RWPE2 (cell line): ENCODE measurements around the gene ACOX1.
A peak's percentile ranks its signal among the peaks of the same experiment; 100 is the strongest.

Experiments used
- ATAC-seq: fragments of 200-7000 bp; cut with Tn5 transposase; 3 replicates; pipeline ENCODE4 v1.9.1; 2021; ENCODE audit warnings: low read depth
- DNase-seq: peaks from one replicate; pipeline ENCODE4 v3.0.0-alpha.2; 2020; ENCODE audit warnings: low spot score
- H3K27ac ChIP-seq: fragments of 450-650 bp; 2 replicates; pipeline ENCODE4 v1.5.1; 2017; ENCODE audit warnings: mild to moderate bottlenecking; ENCODE audit not compliant: poor library complexity, severe bottlenecking
- H3K27me3 ChIP-seq: fragments of 250-450 bp; sonication (Bioruptor Pico); 2 replicates; pipeline ENCODE4 v1.5.1; 2021; ENCODE audit warnings: mild to moderate bottlenecking, moderate library complexity; ENCODE audit not compliant: insufficient read depth, poor library complexity, severe bottlenecking
- H3K36me3 ChIP-seq: fragments of 250-450 bp; sonication (Bioruptor Pico); 2 replicates; pipeline ENCODE4 v1.5.1; 2020; ENCODE audit warnings: low read depth, mild to moderate bottlenecking, moderate library complexity
- H3K4me1 ChIP-seq: fragments of 250-450 bp; sonication (Bioruptor Pico); 2 replicates; pipeline ENCODE4 v1.5.1; 2021; ENCODE audit warnings: mild to moderate bottlenecking, moderate library complexity; ENCODE audit not compliant: insufficient read depth, poor library complexity, severe bottlenecking
- H3K4me3 ChIP-seq: fragments of 250-450 bp; sonication (Bioruptor Pico); 2 replicates; pipeline ENCODE4 v1.5.1; 2021; ENCODE audit warnings: mild to moderate bottlenecking, moderate library complexity; ENCODE audit not compliant: severe bottlenecking
- H3K9me3 ChIP-seq: fragments of 250-450 bp; sonication (Bioruptor Pico); 2 replicates; pipeline ENCODE4 v1.5.1; 2021; ENCODE audit warnings: mild to moderate bottlenecking, moderate library complexity; ENCODE audit not compliant: severe bottlenecking
- TF ChIP-seq, protein P1 (sequence below): fragments of 450-650 bp; IDR thresholded peaks from one replicate; pipeline ENCODE4 v1.5.1; 2017; ENCODE audit warnings: mild to moderate bottlenecking, moderate library complexity; ENCODE audit not compliant: poor library complexity, severe bottlenecking

The ACOX1 gene

DNA sequence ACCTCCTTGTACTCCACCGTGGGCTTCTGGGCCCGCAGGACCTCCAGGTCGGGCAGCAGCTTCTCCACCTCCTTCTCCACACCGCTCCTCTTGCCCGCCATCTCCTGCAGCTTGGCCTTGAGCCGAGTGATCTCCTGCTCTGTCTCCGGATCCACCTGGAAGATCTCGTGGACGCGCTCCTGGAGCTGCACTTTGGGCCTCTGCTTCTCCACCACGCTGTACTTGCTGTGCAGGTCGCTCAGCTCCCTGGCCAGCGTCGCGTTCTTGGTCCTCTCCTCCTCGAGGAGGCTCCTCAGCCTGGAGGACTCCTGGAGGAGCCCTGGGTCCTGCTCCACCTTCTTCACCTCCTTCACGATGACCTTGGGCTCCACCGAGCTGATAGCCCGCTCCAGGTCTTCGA lies 30.5 kb upstream of the ACOX1 start:
- TF ChIP-seq, protein P1, sequence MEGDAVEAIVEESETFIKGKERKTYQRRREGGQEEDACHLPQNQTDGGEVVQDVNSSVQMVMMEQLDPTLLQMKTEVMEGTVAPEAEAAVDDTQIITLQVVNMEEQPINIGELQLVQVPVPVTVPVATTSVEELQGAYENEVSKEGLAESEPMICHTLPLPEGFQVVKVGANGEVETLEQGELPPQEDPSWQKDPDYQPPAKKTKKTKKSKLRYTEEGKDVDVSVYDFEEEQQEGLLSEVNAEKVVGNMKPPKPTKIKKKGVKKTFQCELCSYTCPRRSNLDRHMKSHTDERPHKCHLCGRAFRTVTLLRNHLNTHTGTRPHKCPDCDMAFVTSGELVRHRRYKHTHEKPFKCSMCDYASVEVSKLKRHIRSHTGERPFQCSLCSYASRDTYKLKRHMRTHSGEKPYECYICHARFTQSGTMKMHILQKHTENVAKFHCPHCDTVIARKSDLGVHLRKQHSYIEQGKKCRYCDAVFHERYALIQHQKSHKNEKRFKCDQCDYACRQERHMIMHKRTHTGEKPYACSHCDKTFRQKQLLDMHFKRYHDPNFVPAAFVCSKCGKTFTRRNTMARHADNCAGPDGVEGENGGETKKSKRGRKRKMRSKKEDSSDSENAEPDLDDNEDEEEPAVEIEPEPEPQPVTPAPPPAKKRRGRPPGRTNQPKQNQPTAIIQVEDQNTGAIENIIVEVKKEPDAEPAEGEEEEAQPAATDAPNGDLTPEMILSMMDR: no peak
- H3K4me3 ChIP-seq: no peak overlapping the region
- ATAC-seq (no peak), DNase-seq (no peak)
- H3K4me1 ChIP-seq: no peaks in the 10 kb centered on the region
- no peak overlapping the region for H3K27ac ChIP-seq
- H3K9me3 ChIP-seq: no peaks in the 10 kb centered on the region
- peaks cover 16% of the 10 kb centered on the region for H3K36me3 ChIP-seq
- H3K27me3 ChIP-seq: no peaks in the 10 kb centered on the region

DNA sequence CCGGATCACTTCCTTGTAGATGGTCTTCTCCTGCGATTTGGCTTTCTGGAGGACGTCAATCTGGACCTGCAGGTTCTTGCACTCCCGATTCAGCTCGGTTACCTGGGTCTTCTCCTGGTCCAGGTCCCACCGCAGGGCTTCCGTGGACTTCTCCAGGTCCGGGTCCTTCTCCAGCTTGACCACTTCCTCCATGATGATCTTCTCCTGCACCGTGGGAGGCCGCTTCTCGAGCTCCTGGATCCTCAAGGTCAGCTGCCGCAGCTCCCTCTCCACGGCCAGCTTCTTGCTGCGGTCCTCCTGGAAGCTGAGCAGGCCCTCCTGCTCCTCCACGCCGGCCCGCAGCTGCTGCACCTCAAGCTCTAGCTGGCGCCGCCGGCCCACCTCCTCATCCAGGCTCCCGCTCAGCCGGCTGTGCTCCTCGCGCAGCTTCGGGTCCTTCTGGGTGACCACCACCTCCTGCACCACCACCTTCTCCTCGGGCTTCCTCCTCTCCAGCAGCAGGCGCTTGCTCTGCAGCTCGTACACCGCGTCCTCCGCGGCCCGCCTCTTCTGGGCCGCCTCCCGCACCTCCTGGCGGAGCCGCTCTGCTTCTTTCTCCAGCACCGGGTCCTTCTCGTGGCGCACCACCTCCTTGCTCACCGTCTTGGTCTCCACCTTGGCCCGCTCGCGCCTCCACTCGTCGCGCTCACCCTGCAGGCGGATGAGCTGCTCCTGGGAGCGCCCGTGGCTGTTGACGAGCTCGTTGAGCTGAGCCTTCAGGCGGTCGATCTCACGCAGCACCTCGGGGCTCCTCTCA lies 29.9 kb upstream of the ACOX1 start:
- no peaks in the 10 kb centered on the region for H3K9me3 ChIP-seq
- peak; percentile 64 for DNase-seq
- no peaks in the 10 kb centered on the region for H3K27me3 ChIP-seq
- no peaks in the 10 kb centered on the region for H3K4me1 ChIP-seq
- ATAC-seq: no peak
- no peak overlapping the region for H3K4me3 ChIP-seq
- TF ChIP-seq, protein P1: no peak
- H3K36me3 ChIP-seq: peaks cover 9% of the 10 kb centered on the region
- no peak overlapping the region for H3K27ac ChIP-seq

DNA sequence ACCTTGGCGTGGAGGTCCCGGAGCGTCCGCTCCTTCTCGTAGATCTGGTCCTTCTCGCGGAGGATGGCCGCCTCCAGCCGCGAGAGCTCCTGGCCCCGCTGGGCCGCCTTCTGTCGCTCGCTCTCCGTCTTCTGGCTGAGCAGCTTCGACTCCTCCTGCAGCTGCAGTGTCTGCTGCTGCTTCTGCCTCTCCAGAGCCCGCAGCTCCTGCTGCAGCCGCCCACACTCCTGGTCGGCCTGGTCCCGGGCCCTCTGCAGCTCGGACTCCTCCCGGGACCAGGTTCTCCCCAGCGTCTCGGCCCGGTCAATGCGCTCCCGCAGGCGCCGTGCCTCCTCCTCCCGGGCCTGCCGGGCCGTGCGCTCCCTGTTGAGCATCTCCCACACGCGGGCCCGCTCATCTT lies 29.2 kb upstream of the ACOX1 start:
- Histone ChIP-seq H3K36me3 (peaks cover 8% of the 10 kb centered on the region; the same call in 1 of the 2 replicates), H3K9me3 (no peaks in the 10 kb centered on the region), H3K27ac (no peak overlapping the region), H3K4me1 (no peaks in the 10 kb centered on the region), H3K27me3 (no peaks in the 10 kb centered on the region), H3K4me3 (no peak overlapping the region)
- TF ChIP-seq, protein P1: no peak
- DNase-seq (no peak), ATAC-seq (no peak)

DNA sequence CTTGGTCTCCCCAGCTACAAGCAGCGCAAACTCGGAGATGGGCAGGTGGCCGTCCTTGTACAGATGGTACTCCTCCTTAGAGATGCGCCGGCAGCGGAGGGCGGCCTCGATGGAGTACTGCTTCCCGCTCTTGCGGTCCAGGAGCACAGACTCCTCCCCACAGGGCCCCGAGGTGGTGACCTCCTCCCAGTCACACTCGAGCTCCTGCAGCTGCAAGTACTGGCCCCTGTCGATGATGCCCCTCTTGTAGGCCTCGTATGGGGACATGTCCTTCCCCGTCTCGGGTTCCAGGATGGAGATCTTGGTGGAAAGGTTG lies 28.8 kb upstream of the ACOX1 start:
- H3K4me3 ChIP-seq: no peak overlapping the region
- ATAC-seq: no peak
- peaks cover 8% of the 10 kb centered on the region; the same call in 1 of the 2 replicates for H3K36me3 ChIP-seq
- TF ChIP-seq, protein P1: no peak
- no peak overlapping the region for H3K27ac ChIP-seq
- H3K4me1 ChIP-seq: no peaks in the 10 kb centered on the region
- DNase-seq: no peak
- H3K27me3 ChIP-seq: no peaks in the 10 kb centered on the region
- no peaks in the 10 kb centered on the region for H3K9me3 ChIP-seq

DNA sequence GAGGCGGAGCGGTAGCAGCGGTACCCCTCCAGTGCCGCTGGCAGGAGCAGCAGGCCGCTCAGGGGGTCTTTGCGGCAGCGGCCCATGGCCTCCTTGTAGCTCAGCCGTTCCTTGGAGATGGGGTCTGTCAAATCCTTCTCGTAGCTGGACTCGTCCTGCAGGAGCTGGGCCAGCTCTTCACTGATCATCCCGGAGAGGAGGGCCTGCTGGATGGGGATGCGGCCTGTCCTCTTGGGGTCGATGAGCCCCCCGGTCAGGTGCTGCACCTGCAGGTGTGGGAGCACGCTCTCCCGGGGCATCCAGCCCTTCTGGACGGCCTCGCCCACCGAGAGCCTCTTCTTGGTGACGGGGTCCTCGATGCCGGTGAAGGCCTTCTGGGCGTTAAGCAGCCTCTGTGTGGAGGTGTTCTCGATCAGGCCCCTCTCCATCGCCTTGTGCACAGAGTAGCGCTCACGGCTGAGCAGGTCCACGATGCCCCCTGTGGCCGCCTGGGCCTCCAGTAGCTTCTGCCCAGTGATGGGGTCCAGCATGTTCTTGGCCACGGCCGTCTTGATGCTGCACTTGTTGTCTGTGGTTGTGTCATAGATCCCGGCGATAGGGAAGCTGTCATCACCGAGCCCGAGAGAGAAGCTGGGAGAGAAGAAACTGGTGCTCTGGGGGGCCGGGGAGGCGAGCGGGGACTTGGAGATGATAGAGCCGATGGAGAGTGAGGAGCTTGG lies 28.3 kb upstream of the ACOX1 start:
- H3K9me3 ChIP-seq: no peaks in the 10 kb centered on the region
- no peaks in the 10 kb centered on the region for H3K4me1 ChIP-seq
- peaks cover 8% of the 10 kb centered on the region; the same call in 1 of the 2 replicates for H3K36me3 ChIP-seq
- DNase-seq (peak; percentile 71), ATAC-seq (no peak)
- TF ChIP-seq, protein P1: no peak
- no peaks in the 10 kb centered on the region for H3K27me3 ChIP-seq
- H3K4me3 ChIP-seq: no peak overlapping the region
- no peak overlapping the region for H3K27ac ChIP-seq
